AML-193 (cell line): ENCODE measurements around the gene MKS1.

Experiments
- DNase-seq, 2 experiments: peaks; one replicate each; lab custom pipeline; 2025; lab: John Stamatoyannopoulos, UW

Gene MKS1

DNA sequence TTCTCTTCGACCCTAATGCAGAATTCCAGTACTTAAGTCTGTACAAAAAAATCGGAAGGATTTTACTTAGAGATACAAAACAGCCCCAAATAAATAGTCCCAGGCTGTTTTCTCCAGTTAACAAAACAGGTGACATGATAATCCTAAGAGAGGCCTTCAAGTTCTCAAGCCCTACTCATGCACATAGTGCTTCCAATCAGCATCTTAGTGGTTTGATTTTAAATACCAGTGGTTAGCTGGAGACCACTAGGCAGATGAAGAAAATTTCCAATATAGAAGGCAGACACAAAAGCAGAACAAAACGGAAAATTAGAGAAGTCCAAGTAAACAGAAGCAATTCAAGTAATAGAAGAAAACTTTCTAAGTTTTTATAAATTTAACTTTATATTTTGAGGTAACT lies 57.5 kb downstream of the MKS1 start:
- DNase-seq = no peak

DNA sequence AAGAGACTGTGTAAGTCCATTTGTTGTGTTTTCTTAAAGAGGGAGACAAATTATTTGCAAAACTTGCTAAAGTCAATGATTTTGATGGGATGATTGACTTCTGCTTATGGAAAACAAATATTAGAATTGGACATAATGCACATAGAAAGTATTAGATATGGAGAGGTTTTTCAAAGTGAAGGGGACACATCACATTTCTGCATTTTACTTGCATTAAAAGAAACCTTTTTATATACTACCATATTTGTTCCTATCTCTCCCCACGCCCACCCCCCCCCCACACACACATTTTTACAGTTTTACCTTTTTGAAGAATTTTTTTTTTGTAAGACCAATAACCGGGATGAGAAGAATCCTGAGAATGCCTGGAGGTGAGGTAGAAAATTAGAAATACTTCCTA lies 60.9 kb downstream of the MKS1 start:
- DNase-seq = no peak

DNA sequence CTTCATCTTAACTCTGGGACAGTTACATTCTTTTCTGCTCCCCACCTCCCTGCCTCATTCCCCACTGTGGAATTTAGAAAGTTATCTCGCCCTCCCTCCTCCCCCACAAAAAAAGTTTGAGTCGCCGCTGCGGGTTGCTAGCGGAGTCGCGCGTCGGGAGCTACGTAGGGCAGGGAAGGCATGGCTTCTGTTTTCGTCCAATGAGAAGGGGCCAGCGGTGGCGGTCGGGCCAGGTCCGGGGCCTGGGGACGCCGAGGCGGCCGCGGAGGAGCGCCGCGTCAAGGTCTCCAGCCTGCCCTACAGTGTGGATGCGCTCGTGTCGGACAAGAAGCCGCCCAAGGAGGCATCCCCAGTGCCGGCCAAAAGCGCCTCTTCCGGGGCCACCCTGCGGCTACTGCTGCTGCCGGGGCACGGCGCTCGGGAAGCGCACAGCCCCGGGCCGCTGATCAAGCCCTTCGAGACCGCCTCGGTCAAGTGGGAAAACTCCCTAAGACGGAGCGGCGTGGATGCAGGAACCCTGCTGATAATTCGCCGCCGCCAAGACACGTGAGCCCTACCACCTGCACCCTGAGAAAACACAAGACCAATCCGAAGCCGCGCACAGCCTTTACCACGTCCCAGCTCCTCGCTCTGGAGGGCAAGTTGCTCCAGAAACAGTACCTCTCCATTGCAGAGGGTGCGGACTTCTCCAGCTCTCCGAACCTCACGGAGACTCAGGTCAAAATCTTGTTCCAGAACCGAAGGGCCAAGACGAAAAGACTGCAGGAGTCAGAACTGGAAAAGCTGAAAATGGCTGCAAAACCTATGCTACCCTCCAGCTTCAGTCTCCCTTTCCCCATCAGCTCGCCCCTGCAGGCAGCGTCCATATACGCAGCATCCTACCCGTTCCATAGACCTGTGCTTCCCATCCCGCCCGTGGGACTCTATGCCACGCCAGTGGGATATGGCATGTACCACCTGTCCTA lies 61.9 kb downstream of the MKS1 start:
- DNase-seq = no peak
